Neural cell (in vitro differentiated cells): ENCODE results near the gene TSPAN32. TPM values are rescaled to one million over a fixed set of nuclear protein-coding genes. Genes with fewer than 3 reads are reported as not detected.

Source experiments
- H2AFZ ChIP-seq: fragments of 200-600, 300-800 bp; sonication (generic), shearing (Covaris generic); 2 replicates; pipeline ENCODE4 v1.6.0; 2014; ENCODE audit warnings: low read depth, mild to moderate bottlenecking, antibody characterized with exemption, low read length, moderate library complexity
- H3F3A ChIP-seq: fragments of 200-600 bp; shearing (Covaris generic); 2 replicates; pipeline ENCODE4 v1.6.1; 2016; ENCODE audit warnings: mild to moderate bottlenecking, moderate library complexity, mixed read lengths, antibody characterized with exemption, low read length; ENCODE audit not compliant: insufficient read depth, poor library complexity, severe bottlenecking
- H3K27ac ChIP-seq: fragments of 200-600, 300-800 bp; sonication (generic), shearing (Covaris generic); 2 replicates; pipeline ENCODE4 v1.5.1; 2014; ENCODE audit warnings: mild to moderate bottlenecking, low read length, moderate library complexity
- H3K27me3 ChIP-seq: fragments of 300-800, 200-600 bp; sonication (generic), shearing (Covaris generic); 2 replicates; pipeline ENCODE4 v1.6.0; 2014; ENCODE audit warnings: mild to moderate bottlenecking, low read depth, low read length, moderate library complexity; ENCODE audit not compliant: insufficient read depth
- H3K36me3 ChIP-seq: fragments of 300-800, 200-600 bp; sonication (generic), shearing (Covaris generic); 2 replicates; pipeline ENCODE4 v1.5.1; 2014; ENCODE audit warnings: mild to moderate bottlenecking, antibody characterized with exemption, low read length, moderate library complexity; ENCODE audit not compliant: insufficient read depth
- H3K4me2 ChIP-seq: fragments of 300-800, 200-600 bp; sonication (generic), shearing (Covaris generic); 2 replicates; pipeline ENCODE4 v1.6.0; 2014; ENCODE audit warnings: mild to moderate bottlenecking, low read length
- H3K4me3 ChIP-seq: fragments of 300-800, 200-600 bp; sonication (generic), shearing (Covaris generic); 2 replicates; pipeline ENCODE4 v1.5.1; 2014; ENCODE audit warnings: mild to moderate bottlenecking, low read length, moderate library complexity
- H3K79me2 ChIP-seq: fragments of 200-600 bp; shearing (Covaris generic); replicated peaks from 2 replicates; pipeline ENCODE4 v1.6.0; 2014; ENCODE audit warnings: mild to moderate bottlenecking, low read length, moderate library complexity; ENCODE audit not compliant: insufficient read depth
- H3K9ac ChIP-seq: fragments of 300-800, 200-600 bp; sonication (generic), shearing (Covaris generic); 2 replicates; pipeline ENCODE4 v1.6.1; 2016; ENCODE audit warnings: mild to moderate bottlenecking, low read length, mixed read lengths
- H3K9me2 ChIP-seq: fragments of 200-600 bp; shearing (Covaris generic); 2 replicates; pipeline ENCODE4 v1.6.1; 2016; ENCODE audit warnings: mild to moderate bottlenecking, low read length, mixed read lengths; ENCODE audit not compliant: insufficient read depth
- H3K9me3 ChIP-seq: fragments of 200-600, 300-800 bp; sonication (generic), shearing (Covaris generic); 2 replicates; pipeline ENCODE4 v1.6.1; 2016; ENCODE audit warnings: mild to moderate bottlenecking, mixed run types, low read length, moderate library complexity, mixed read lengths
- H4K20me1 ChIP-seq: fragments of 200-600 bp; shearing (Covaris generic); 2 replicates; pipeline ENCODE4 v1.6.1; 2016; ENCODE audit warnings: mild to moderate bottlenecking, mixed run types; ENCODE audit not compliant: insufficient read depth
- CTCF ChIP-seq: fragments of 450-650 bp; IDR thresholded peaks from 2 replicates; pipeline ENCODE4 v1.5.1; 2014; ENCODE audit warnings: antibody characterized with exemption, mild to moderate bottlenecking, moderate library complexity; ENCODE audit not compliant: poor library complexity, severe bottlenecking
- EP300 ChIP-seq: fragments of 450-650 bp; conservative IDR thresholded peaks from 2 replicates; pipeline ENCODE4 v1.6.1; 2014; ENCODE audit warnings: antibody characterized with exemption, mild to moderate bottlenecking, moderate library complexity; ENCODE audit not compliant: poor library complexity, severe bottlenecking
- EZH2 ChIP-seq: fragments of 200-600, 300-800 bp; shearing (Covaris generic), sonication (generic); IDR thresholded peaks from 2 replicates; pipeline ENCODE4 v1.6.1; 2014; ENCODE audit warnings: antibody characterized with exemption, low read length, borderline replicate concordance, mild to moderate bottlenecking; ENCODE audit not compliant: insufficient read depth, poor library complexity, severe bottlenecking
- MXI1 ChIP-seq: fragments of 450-650 bp; conservative IDR thresholded peaks from 2 replicates; pipeline ENCODE4 v1.6.1; 2014; ENCODE audit warnings: antibody characterized with exemption, mild to moderate bottlenecking; ENCODE audit not compliant: poor library complexity, severe bottlenecking
- POLR2AphosphoS5 ChIP-seq: IDR thresholded peaks from 2 replicates; pipeline ENCODE4 v1.6.1; 2012
- RAD21 ChIP-seq: fragments of 450-650 bp; conservative IDR thresholded peaks from 2 replicates; pipeline ENCODE4 v1.6.1; 2014; ENCODE audit warnings: antibody characterized with exemption, mild to moderate bottlenecking, moderate library complexity
- REST ChIP-seq: IDR thresholded peaks from 2 replicates; pipeline ENCODE4 v1.6.1; 2012; ENCODE audit warnings: borderline replicate concordance
- SMC3 ChIP-seq: fragments of 450-650 bp; conservative IDR thresholded peaks from 2 replicates; pipeline ENCODE4 v1.6.1; 2014; ENCODE audit warnings: antibody characterized with exemption, mild to moderate bottlenecking, moderate library complexity; ENCODE audit not compliant: poor library complexity
- TAF1 ChIP-seq: IDR thresholded peaks from 2 replicates; pipeline ENCODE4 v1.6.1; 2012; ENCODE audit warnings: low read depth
- polyA plus RNA-seq: library from polyadenylated mRNA; depleted of rRNA; stranded (reverse); fragments of >200 nt; gene quantifications from 2 replicates; pipeline ENCODE4 v1.2.3, GENCODE V29; 2014

Gene TSPAN32
- polyA plus RNA-seq, 1 donor from 2014 or later, result not detected

GRCh38 chr11:2266586-2267305, 35.1 kb upstream of the TSPAN32 start:
- no peaks in the 10 kb centered on the region for H3F3A ChIP-seq
- no peak overlapping the region for H3K27ac ChIP-seq
- no peaks in the 10 kb centered on the region for H4K20me1 ChIP-seq
- no peaks in the 10 kb centered on the region for H3K79me2 ChIP-seq
- no peak overlapping the region for H2AFZ ChIP-seq
- no peaks in the 10 kb centered on the region for H3K36me3 ChIP-seq
- no peaks in the 10 kb centered on the region for H3K9me3 ChIP-seq
- H3K9ac ChIP-seq, result no peak overlapping the region
- H3K4me3 ChIP-seq, result no peak overlapping the region
- H3K9me2 ChIP-seq, result no peaks in the 10 kb centered on the region
- TF ChIP-seq EP300 (no peak), CTCF (no peak), MXI1 (no peak), POLR2AphosphoS5 (no peak), SMC3 (no peak), REST (no peak), RAD21 (no peak), EZH2 (no peak), TAF1 (no peak)
- H3K4me2 ChIP-seq, result no peak overlapping the region
- peaks cover 44% of the 10 kb centered on the region for H3K27me3 ChIP-seq

GRCh38 chr11:2267306-2267850, 34.4 kb upstream of the TSPAN32 start:
- Histone ChIP-seq H3K27me3 (peaks cover 50% of the 10 kb centered on the region), H3K9me2 (no peaks in the 10 kb centered on the region), H2AFZ (no peak overlapping the region), H4K20me1 (no peaks in the 10 kb centered on the region), H3K4me3 (no peak overlapping the region), H3K9me3 (no peaks in the 10 kb centered on the region), H3K9ac (no peak overlapping the region), H3K4me2 (no peak overlapping the region), H3K27ac (no peak overlapping the region), H3K36me3 (no peaks in the 10 kb centered on the region), H3K79me2 (no peaks in the 10 kb centered on the region), H3F3A (no peaks in the 10 kb centered on the region)
- TF ChIP-seq TAF1, result no peak
- no peak for TF ChIP-seq EZH2
- TF ChIP-seq RAD21, result no peak
- no peak for TF ChIP-seq CTCF
- no peak for TF ChIP-seq POLR2AphosphoS5
- no peak for TF ChIP-seq SMC3
- TF ChIP-seq REST, result no peak
- no peak for TF ChIP-seq MXI1
